Measurements from ENCODE around the gene GADD45G.

Gene GADD45G

DNA sequence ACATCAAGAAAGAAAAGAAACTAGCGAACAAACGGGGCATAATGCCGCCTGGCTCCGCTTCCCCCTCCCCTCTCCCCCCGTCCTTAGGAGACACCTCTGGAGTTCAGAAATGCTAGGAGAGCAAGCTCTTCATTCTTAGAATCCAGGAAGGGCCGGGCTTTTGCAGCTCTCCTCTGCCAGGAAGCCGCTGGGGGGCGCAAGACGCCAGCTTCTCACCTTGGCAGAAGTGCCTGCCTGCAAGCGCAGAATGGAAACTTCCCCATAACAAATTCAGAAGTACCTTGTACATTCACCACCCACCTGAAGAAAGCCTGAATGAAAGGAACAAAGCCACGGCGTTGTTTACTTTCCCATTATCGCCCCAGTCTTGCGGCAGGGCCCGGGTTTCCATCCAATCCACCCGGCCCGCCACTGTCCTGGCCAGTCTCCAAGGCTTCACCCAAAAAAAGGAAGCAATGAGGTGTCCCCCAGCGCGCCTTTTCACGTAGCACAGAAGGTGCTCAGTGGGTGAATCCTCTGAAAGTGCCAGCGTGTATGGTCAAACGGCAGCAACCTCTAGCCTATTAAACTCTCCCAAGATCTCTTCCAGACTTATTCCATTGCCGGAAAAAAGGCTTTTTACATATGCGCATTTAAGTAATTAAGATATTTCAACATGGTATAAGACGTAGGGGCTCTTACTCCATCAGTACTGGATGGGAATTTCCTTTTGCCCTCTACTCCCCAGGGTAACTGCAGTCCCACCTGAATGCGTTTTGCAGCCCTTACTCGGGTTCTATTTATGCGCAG is 1.6 kb upstream of the GADD45G start:
- 0 to 2% methylated on average over 13 to 21 of the region's 28 CpGs for WGBS, 2 experiments (ENCODE audit: insufficient coverage in 2 of 2)
- H3K4me1 ChIP-seq (ENCODE audit: control insufficient read depth, insufficient read depth, low read length, poor library complexity, severe bottlenecking): peaks cover 16% of the 10 kb centered on the region
- H3K9me3 ChIP-seq (ENCODE audit: control insufficient read depth, low read length): no peaks in the 10 kb centered on the region
- no peak overlapping the region for H3K27ac ChIP-seq (ENCODE audit: low read depth, low read length, severe bottlenecking)
- peak overlapping the region; percentile 54 for H3K4me3 ChIP-seq (ENCODE audit: extremely low read depth, insufficient read depth, low read length, poor library complexity, severe bottlenecking)
- no peaks in the 10 kb centered on the region for H3K36me3 ChIP-seq (ENCODE audit: control insufficient read depth, insufficient read depth, low read length)

GRCh38 chr9:89603767-89604665 is 796 bp upstream of the GADD45G start:
- Histone ChIP-seq H3K4me1 (ENCODE audit: control insufficient read depth, insufficient read depth, low read length, poor library complexity, severe bottlenecking) (peaks cover 16% of the 10 kb centered on the region), H3K27ac (ENCODE audit: low read depth, low read length, severe bottlenecking) (peak overlapping the region; percentile 4), H3K36me3 (ENCODE audit: control insufficient read depth, insufficient read depth, low read length) (no peaks in the 10 kb centered on the region), H3K9me3 (ENCODE audit: control insufficient read depth, low read length) (no peaks in the 10 kb centered on the region), H3K4me3 (ENCODE audit: extremely low read depth, insufficient read depth, low read length, poor library complexity, severe bottlenecking) (peak overlapping the region; percentile 54)
- 0% methylated on average over 29 to 51 of the region's 64 CpGs for WGBS, 2 experiments (ENCODE audit: insufficient coverage in 2 of 2)

DNA sequence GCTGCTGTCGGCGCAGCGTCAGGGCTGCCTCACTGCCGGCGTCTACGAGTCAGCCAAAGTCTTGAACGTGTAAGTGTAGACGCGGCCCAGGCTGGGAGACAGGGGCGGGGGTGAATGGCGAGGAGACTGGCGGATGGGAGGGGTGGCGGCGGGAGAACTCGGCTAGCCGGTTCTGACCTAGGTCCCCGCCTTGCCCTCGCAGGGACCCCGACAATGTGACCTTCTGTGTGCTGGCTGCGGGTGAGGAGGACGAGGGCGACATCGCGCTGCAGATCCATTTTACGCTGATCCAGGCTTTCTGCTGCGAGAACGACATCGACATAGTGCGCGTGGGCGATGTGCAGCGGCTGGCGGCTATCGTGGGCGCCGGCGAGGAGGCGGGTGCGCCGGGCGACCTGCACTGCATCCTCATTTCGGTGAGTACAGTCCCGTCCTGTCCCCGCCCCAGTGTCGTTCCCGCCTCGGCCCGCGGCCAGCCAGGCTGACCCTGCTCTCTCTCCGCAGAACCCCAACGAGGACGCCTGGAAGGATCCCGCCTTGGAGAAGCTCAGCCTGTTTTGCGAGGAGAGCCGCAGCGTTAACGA is 745 bp downstream of the GADD45G start:
- Histone ChIP-seq H3K4me3 (ENCODE audit: extremely low read depth, insufficient read depth, low read length, poor library complexity, severe bottlenecking) (peak overlapping the region; percentile 54), H3K4me1 (ENCODE audit: control insufficient read depth, insufficient read depth, low read length, poor library complexity, severe bottlenecking) (peaks cover 16% of the 10 kb centered on the region), H3K36me3 (ENCODE audit: control insufficient read depth, insufficient read depth, low read length) (no peaks in the 10 kb centered on the region), H3K27ac (ENCODE audit: low read depth, low read length, severe bottlenecking) (peak overlapping the region; percentile 83), H3K9me3 (ENCODE audit: control insufficient read depth, low read length) (no peaks in the 10 kb centered on the region)
- WGBS, 2 experiments (ENCODE audit: insufficient coverage in 2 of 2): 1 to 2% methylated on average over 46 to 54 of the region's 57 CpGs

DNA sequence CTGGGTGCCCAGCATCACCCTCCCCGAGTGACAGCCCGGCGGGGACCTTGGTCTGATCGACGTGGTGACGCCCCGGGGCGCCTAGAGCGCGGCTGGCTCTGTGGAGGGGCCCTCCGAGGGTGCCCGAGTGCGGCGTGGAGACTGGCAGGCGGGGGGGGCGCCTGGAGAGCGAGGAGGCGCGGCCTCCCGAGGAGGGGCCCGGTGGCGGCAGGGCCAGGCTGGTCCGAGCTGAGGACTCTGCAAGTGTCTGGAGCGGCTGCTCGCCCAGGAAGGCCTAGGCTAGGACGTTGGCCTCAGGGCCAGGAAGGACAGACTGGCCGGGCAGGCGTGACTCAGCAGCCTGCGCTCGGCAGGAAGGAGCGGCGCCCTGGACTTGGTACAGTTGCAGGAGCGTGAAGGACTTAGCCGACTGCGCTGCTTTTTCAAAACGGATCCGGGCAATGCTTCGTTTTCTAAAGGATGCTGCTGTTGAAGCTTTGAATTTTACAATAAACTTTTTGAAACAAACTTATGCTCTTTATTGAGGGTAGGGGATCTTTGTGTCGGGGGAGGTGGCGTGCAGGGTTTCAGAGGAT is 1.3 kb downstream of the GADD45G start:
- H3K27ac ChIP-seq (ENCODE audit: low read depth, low read length, severe bottlenecking): peak overlapping the region; percentile 83
- H3K36me3 ChIP-seq (ENCODE audit: control insufficient read depth, insufficient read depth, low read length): no peaks in the 10 kb centered on the region
- peak overlapping the region; percentile 54 for H3K4me3 ChIP-seq (ENCODE audit: extremely low read depth, insufficient read depth, low read length, poor library complexity, severe bottlenecking)
- no peaks in the 10 kb centered on the region for H3K9me3 ChIP-seq (ENCODE audit: control insufficient read depth, low read length)
- 2 to 4% methylated on average over 32 to 33 of the region's 40 CpGs for WGBS, 2 experiments (ENCODE audit: insufficient coverage in 2 of 2)
- H3K4me1 ChIP-seq (ENCODE audit: control insufficient read depth, insufficient read depth, low read length, poor library complexity, severe bottlenecking): peaks cover 16% of the 10 kb centered on the region

GRCh38 chr9:89606624-89607311 is 2.0 kb downstream of the GADD45G start:
- WGBS, 2 experiments (ENCODE audit: insufficient coverage in 2 of 2): 2 to 5% methylated on average over 3 to 4 of the region's 7 CpGs
- peak overlapping the region; percentile 83 for H3K27ac ChIP-seq (ENCODE audit: low read depth, low read length, severe bottlenecking)
- no peaks in the 10 kb centered on the region for H3K36me3 ChIP-seq (ENCODE audit: control insufficient read depth, insufficient read depth, low read length)
- peak overlapping the region; percentile 54 for H3K4me3 ChIP-seq (ENCODE audit: extremely low read depth, insufficient read depth, low read length, poor library complexity, severe bottlenecking)
- peaks cover 16% of the 10 kb centered on the region for H3K4me1 ChIP-seq (ENCODE audit: control insufficient read depth, insufficient read depth, low read length, poor library complexity, severe bottlenecking)
- no peaks in the 10 kb centered on the region for H3K9me3 ChIP-seq (ENCODE audit: control insufficient read depth, low read length)

GRCh38 chr9:89608641-89609335 is 4.0 kb downstream of the GADD45G start:
- Histone ChIP-seq H3K4me3 (ENCODE audit: extremely low read depth, insufficient read depth, low read length, poor library complexity, severe bottlenecking) (no peak overlapping the region), H3K9me3 (ENCODE audit: control insufficient read depth, low read length) (peaks cover 2% of the 10 kb centered on the region), H3K27ac (ENCODE audit: low read depth, low read length, severe bottlenecking) (no peak overlapping the region), H3K36me3 (ENCODE audit: control insufficient read depth, insufficient read depth, low read length) (no peaks in the 10 kb centered on the region), H3K4me1 (ENCODE audit: control insufficient read depth, insufficient read depth, low read length, poor library complexity, severe bottlenecking) (peaks cover 12% of the 10 kb centered on the region)
- WGBS, 2 experiments (ENCODE audit: insufficient coverage in 2 of 2): 100% methylated on average over 1 of the region's 3 CpGs

DNA sequence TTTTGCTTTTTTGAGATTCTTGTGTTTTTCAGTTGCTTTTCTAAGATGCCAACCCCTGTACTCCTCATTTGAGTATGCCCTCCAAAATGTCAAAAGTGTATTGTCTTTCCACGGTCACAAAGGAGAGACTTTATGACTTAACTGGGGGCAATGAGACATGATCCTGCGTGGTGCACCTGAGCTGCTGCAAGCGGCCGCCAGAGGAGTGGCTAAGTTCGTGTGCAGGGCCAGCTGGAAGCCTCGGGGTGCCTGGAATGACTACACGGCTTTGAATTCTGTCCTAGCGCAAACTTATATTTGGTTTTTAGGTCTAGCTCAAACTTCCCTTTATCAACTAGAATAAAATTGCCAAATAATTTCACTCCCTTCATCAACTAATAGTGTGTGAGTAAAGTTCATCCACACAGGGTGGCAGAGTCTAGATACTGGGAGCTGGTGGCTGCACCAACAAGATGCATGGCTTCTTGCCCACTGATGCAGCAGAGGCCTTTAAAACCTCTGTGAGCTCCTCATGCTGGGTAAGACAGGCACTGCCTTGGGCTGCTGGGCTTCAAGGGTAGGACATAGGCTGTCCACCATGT is 4.7 kb downstream of the GADD45G start:
- 85 to 87% methylated on average over 6 of the region's 8 CpGs for WGBS, 2 experiments (ENCODE audit: insufficient coverage in 2 of 2)
- Histone ChIP-seq H3K4me3 (ENCODE audit: extremely low read depth, insufficient read depth, low read length, poor library complexity, severe bottlenecking) (no peak overlapping the region), H3K4me1 (ENCODE audit: control insufficient read depth, insufficient read depth, low read length, poor library complexity, severe bottlenecking) (peaks cover 13% of the 10 kb centered on the region), H3K36me3 (ENCODE audit: control insufficient read depth, insufficient read depth, low read length) (no peaks in the 10 kb centered on the region), H3K9me3 (ENCODE audit: control insufficient read depth, low read length) (peaks cover 2% of the 10 kb centered on the region), H3K27ac (ENCODE audit: low read depth, low read length, severe bottlenecking) (no peak overlapping the region)

GRCh38 chr9:89610391-89610925 is 5.6 kb downstream of the GADD45G start:
- Histone ChIP-seq H3K4me1 (ENCODE audit: control insufficient read depth, insufficient read depth, low read length, poor library complexity, severe bottlenecking) (peaks cover 15% of the 10 kb centered on the region), H3K36me3 (ENCODE audit: control insufficient read depth, insufficient read depth, low read length) (no peaks in the 10 kb centered on the region), H3K9me3 (ENCODE audit: control insufficient read depth, low read length) (peaks cover 2% of the 10 kb centered on the region), H3K27ac (ENCODE audit: low read depth, low read length, severe bottlenecking) (no peak overlapping the region), H3K4me3 (ENCODE audit: extremely low read depth, insufficient read depth, low read length, poor library complexity, severe bottlenecking) (no peak overlapping the region)
- 82 to 92% methylated on average over 5 to 7 of the region's 7 CpGs for WGBS, 2 experiments (ENCODE audit: insufficient coverage in 2 of 2)

GRCh38 chr9:89611425-89611824 is 6.6 kb downstream of the GADD45G start:
- Histone ChIP-seq H3K9me3 (ENCODE audit: control insufficient read depth, low read length) (peaks cover 2% of the 10 kb centered on the region), H3K27ac (ENCODE audit: low read depth, low read length, severe bottlenecking) (no peak overlapping the region), H3K4me1 (ENCODE audit: control insufficient read depth, insufficient read depth, low read length, poor library complexity, severe bottlenecking) (peaks cover 13% of the 10 kb centered on the region), H3K4me3 (ENCODE audit: extremely low read depth, insufficient read depth, low read length, poor library complexity, severe bottlenecking) (no peak overlapping the region), H3K36me3 (ENCODE audit: control insufficient read depth, insufficient read depth, low read length) (no peaks in the 10 kb centered on the region)
- 79 to 84% methylated on average over 5 of the region's 5 CpGs for WGBS, 2 experiments (ENCODE audit: insufficient coverage in 2 of 2)

Data from mesodermal cell (in vitro differentiated cells).